Left kidney (tissue), 2 donors: ENCODE results near the gene SPDYE2B. TPM values are rescaled to one million over a fixed set of nuclear protein-coding genes. Genes with fewer than 3 reads are reported as not detected.
"Not testable (repeated sequence)": the region's sequence is repeated elsewhere in the genome, so short reads cannot be mapped to it uniquely, and the experiment has no call there.

Experiments
- DNase-seq: peaks from one replicate; pipeline ENCODE4 v3.0.0-alpha.2; 2013
- polyA plus RNA-seq: library from polyadenylated mRNA; unstranded; fragments of 120-200 nt; gene quantifications from one replicate; pipeline ENCODE4 v1.2.1, GENCODE V29; 2013; ENCODE audit not compliant: insufficient read length

The SPDYE2B gene
- polyA plus RNA-seq, 1 donor, result 3.8 TPM

DNA sequence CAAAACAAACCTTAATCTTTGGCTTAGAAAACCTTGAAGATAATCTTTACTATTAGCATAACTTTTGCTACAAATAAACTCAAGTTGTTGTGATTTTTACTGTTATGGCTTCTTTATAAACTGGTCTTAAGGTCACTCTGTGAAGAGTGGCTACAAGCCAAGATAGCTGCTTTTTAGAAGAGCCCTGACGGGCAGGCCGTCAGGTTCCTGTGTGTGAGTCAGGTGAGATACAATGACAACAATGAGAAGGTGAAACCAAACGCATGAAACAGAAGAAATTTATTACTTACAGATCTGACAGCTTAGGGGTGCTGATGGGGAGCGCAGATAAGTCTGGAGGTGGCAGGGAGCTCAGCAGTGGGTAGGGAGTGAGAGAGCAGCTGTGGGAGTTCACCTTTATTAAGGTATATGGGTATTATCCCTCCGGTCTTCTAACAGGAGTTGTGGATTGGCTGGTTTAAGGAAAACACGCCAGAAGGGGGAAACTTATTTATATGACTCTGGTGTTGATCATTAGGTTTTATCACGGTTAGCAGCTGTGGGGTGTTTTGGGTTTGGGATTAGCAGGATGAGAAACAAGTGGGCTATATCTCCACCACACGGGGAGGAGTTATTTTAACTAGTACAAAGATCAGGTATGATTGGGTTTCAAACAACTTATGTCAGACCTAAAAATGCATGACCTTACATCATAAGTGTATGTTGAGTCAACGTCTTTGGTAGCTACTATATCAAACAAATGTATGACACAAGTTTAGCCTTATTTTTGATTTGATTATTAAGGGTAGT, 49.0 kb downstream of the SPDYE2B start:
- DNase-seq, result not testable (repeated sequence)

Other genes starting within 250 kb of the SPDYE2B start
- gene ORAI2, start 216.7 kb upstream of the SPDYE2B start, polyA plus RNA-seq, result 17.0 TPM
- 9.1 TPM for gene ALKBH4, start 185.5 kb upstream of the SPDYE2B start, polyA plus RNA-seq
- 17.8 TPM for gene LRWD1, start 185.3 kb upstream of the SPDYE2B start, polyA plus RNA-seq
- 18.7 TPM for gene POLR2J, start 171.4 kb upstream of the SPDYE2B start, polyA plus RNA-seq
- gene RASA4B, start 132.5 kb upstream of the SPDYE2B start, polyA plus RNA-seq, result 8.6 TPM
- gene UPK3BL2, start 106.6 kb upstream of the SPDYE2B start, polyA plus RNA-seq, result 18.5 TPM
- gene SPDYE2, start 99.1 kb upstream of the SPDYE2B start, polyA plus RNA-seq, result 14.8 TPM
- gene POLR2J3, start 77.7 kb upstream of the SPDYE2B start, polyA plus RNA-seq, result 91.1 TPM
- gene RASA4, start 33.6 kb upstream of the SPDYE2B start, polyA plus RNA-seq, result 38.8 TPM
- 23.5 TPM for gene UPK3BL1, start 7.5 kb upstream of the SPDYE2B start, polyA plus RNA-seq
- gene POLR2J2, start 21.3 kb downstream of the SPDYE2B start, polyA plus RNA-seq, result 4.4 TPM
- gene FAM185A, start 98.7 kb downstream of the SPDYE2B start, polyA plus RNA-seq, result 14.0 TPM